ENCODE results near the gene TAF12.
"Not testable (repeated sequence)": the region's sequence is repeated elsewhere in the genome, so short reads cannot be mapped to it uniquely, and the experiment has no call there.

TAF12 gene

DNA sequence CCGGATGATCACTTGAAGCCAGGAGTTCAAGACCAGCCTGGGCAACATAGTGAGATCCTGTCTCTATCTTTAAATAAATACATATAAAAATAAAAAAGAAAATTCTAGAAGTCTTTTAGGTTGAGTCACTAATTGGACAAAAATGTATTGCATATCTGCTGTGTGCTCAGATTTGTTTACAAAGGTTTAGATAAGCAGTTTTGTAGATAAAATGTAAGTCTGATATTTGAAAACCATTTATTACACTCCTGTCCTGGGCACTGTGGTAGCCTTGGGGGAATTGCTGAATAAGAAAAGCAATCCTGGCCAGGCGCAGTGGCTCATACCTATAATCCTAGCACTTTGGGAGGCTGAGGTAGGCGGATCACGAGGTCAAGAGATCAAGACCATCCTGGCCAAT lies 37.3 kb upstream of the TAF12 start:
- H2BK12ac ChIP-seq (ENCODE audit: low read length in 2 of 2) = no peak overlapping the region
- no peak overlapping the region for H2BK120ac ChIP-seq (ENCODE audit: low read depth, low read length)
- H3K9me3 ChIP-seq (ENCODE audit: control insufficient read depth, low read length) = no peaks in the 10 kb centered on the region
- no peak overlapping the region for H2BK5ac ChIP-seq (ENCODE audit: low read depth, low read length, poor library complexity, severe bottlenecking)
- H3K27ac ChIP-seq (ENCODE audit: low read length, poor library complexity, severe bottlenecking) = no peak overlapping the region
- H2BK15ac ChIP-seq (ENCODE audit: low read depth, poor library complexity, severe bottlenecking) = no peak overlapping the region
- no peak overlapping the region for H3K4me3 ChIP-seq (ENCODE audit: insufficient read depth in 1 of 2, low read depth in 1 of 2, low read length in 2 of 2)
- no peak overlapping the region for H3K18ac ChIP-seq (ENCODE audit: low read depth in 1 of 2, low read length in 2 of 2)
- no peak overlapping the region for H3K9ac ChIP-seq (ENCODE audit: low read length)
- no peak overlapping the region for H3K4me2 ChIP-seq (ENCODE audit: low read length, poor library complexity, severe bottlenecking)
- peaks cover 2% of the 10 kb centered on the region for H3K4me1 ChIP-seq (ENCODE audit: control insufficient read depth, insufficient read depth, low read depth, low read length)
- H3K36me3 ChIP-seq (ENCODE audit: control insufficient read depth in 1 of 2, insufficient read depth in 2 of 2, low read depth in 1 of 2, low read length in 2 of 2) = peaks cover 0 to 25% of the 10 kb centered on the region in 2 experiments
- H3K79me1 ChIP-seq (replicated peaks; ENCODE audit: low read length, poor library complexity, severe bottlenecking) = peaks cover 26% of the 10 kb centered on the region
- 96% methylated on average over 3 of the region's 4 CpGs for WGBS
- no peak for DNase-seq
- H3K4ac ChIP-seq (ENCODE audit: low read depth in 1 of 2, low read length in 2 of 2) = no peak overlapping the region
- no peaks in the 10 kb centered on the region for H3K27me3 ChIP-seq (ENCODE audit: control insufficient read depth in 1 of 2, insufficient read depth in 1 of 2, low read length in 2 of 2)
- H2AK5ac ChIP-seq (ENCODE audit: low read length, severe bottlenecking) = no peak overlapping the region
- no peak overlapping the region for H3K14ac ChIP-seq (ENCODE audit: low read length in 2 of 2)
- no peak overlapping the region for H2AFZ ChIP-seq (ENCODE audit: low read depth, low read length)
- H4K91ac ChIP-seq (ENCODE audit: low read length) = no peak overlapping the region
- H3K23ac ChIP-seq (ENCODE audit: low read length in 2 of 2) = no peak overlapping the region
- H4K8ac ChIP-seq (ENCODE audit: low read length) = no peak overlapping the region

DNA sequence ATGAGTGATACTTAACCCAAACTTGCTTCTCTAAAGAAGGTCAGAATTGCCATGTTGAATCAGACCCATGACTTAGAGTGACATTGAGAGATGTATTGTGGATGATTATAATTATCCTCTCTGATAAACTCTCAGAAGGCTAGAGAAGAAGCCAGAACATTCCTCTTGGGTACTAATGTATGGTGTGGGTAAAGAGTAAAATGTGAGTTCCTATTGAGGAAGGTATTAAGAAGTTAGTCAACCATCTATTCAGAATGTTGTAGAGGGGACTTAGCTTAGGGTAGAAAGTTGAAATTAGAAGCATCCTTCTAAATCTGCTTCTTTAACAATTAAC lies 33.0 kb upstream of the TAF12 start:
- Histone ChIP-seq H2AK5ac (ENCODE audit: low read length, severe bottlenecking) (no peak overlapping the region), H3K27me3 (ENCODE audit: control insufficient read depth in 1 of 2, insufficient read depth in 1 of 2, low read length in 2 of 2) (no peaks in the 10 kb centered on the region), H3K9ac (ENCODE audit: low read length) (peak overlapping the region; percentile 9), H2AFZ (ENCODE audit: low read depth, low read length) (no peak overlapping the region), H3K23ac (ENCODE audit: low read length in 2 of 2) (no peak overlapping the region), H2BK12ac (ENCODE audit: low read length in 2 of 2) (no peak overlapping the region), H3K27ac (ENCODE audit: low read length, poor library complexity, severe bottlenecking) (no peak overlapping the region), H3K4me2 (ENCODE audit: low read length, poor library complexity, severe bottlenecking) (no peak overlapping the region), H3K18ac (ENCODE audit: low read depth in 1 of 2, low read length in 2 of 2) (no peak overlapping the region), H3K4me3 (ENCODE audit: insufficient read depth in 1 of 2, low read depth in 1 of 2, low read length in 2 of 2) (peak overlapping the region in 1 of 2 experiments; percentile 15), H3K4me1 (ENCODE audit: control insufficient read depth, insufficient read depth, low read depth, low read length) (peaks cover 4% of the 10 kb centered on the region), H2BK15ac (ENCODE audit: low read depth, poor library complexity, severe bottlenecking) (no peak overlapping the region), H4K91ac (ENCODE audit: low read length) (no peak overlapping the region), H3K4ac (ENCODE audit: low read depth in 1 of 2, low read length in 2 of 2) (no peak overlapping the region), H3K79me1 (replicated peaks; ENCODE audit: low read length, poor library complexity, severe bottlenecking) (peaks cover 18% of the 10 kb centered on the region), H2BK5ac (ENCODE audit: low read depth, low read length, poor library complexity, severe bottlenecking) (no peak overlapping the region), H3K36me3 (ENCODE audit: control insufficient read depth in 1 of 2, insufficient read depth in 2 of 2, low read depth in 1 of 2, low read length in 2 of 2) (peaks cover 0 to under 1% of the 10 kb centered on the region in 2 experiments), H3K9me3 (ENCODE audit: control insufficient read depth, low read length) (no peaks in the 10 kb centered on the region), H4K8ac (ENCODE audit: low read length) (no peak overlapping the region), H3K14ac (ENCODE audit: low read length in 2 of 2) (no peak overlapping the region), H2BK120ac (ENCODE audit: low read depth, low read length) (no peak overlapping the region)
- no peak for DNase-seq

- not testable (repeated sequence) for H4K91ac ChIP-seq (ENCODE audit: low read length); H2BK12ac ChIP-seq (ENCODE audit: low read length in 2 of 2); H3K23ac ChIP-seq (ENCODE audit: low read length in 2 of 2); H2BK5ac ChIP-seq (ENCODE audit: low read depth, low read length, poor library complexity, severe bottlenecking); H3K9ac ChIP-seq (ENCODE audit: low read length); H3K36me3 ChIP-seq (ENCODE audit: control insufficient read depth in 1 of 2, insufficient read depth in 2 of 2, low read depth in 1 of 2, low read length in 2 of 2); H3K27me3 ChIP-seq (ENCODE audit: control insufficient read depth in 1 of 2, insufficient read depth in 1 of 2, low read length in 2 of 2); H3K14ac ChIP-seq (ENCODE audit: low read length in 2 of 2); H3K4me3 ChIP-seq (ENCODE audit: insufficient read depth in 1 of 2, low read depth in 1 of 2, low read length in 2 of 2); H3K27ac ChIP-seq (ENCODE audit: low read length, poor library complexity, severe bottlenecking); H4K8ac ChIP-seq (ENCODE audit: low read length); DNase-seq; H3K4ac ChIP-seq (ENCODE audit: low read depth in 1 of 2, low read length in 2 of 2); H2AK5ac ChIP-seq (ENCODE audit: low read length, severe bottlenecking); H2BK15ac ChIP-seq (ENCODE audit: low read depth, poor library complexity, severe bottlenecking); H2AFZ ChIP-seq (ENCODE audit: low read depth, low read length); H2BK120ac ChIP-seq (ENCODE audit: low read depth, low read length); H3K4me1 ChIP-seq (ENCODE audit: control insufficient read depth, insufficient read depth, low read depth, low read length); H3K18ac ChIP-seq (ENCODE audit: low read depth in 1 of 2, low read length in 2 of 2); H3K9me3 ChIP-seq (ENCODE audit: control insufficient read depth, low read length); H3K4me2 ChIP-seq (ENCODE audit: low read length, poor library complexity, severe bottlenecking)
- peaks cover 10% of the 10 kb centered on the region for H3K79me1 ChIP-seq (replicated peaks; ENCODE audit: low read length, poor library complexity, severe bottlenecking)
- WGBS = 99% methylated on average over 13 of the region's 15 CpGs
Observed at GRCh38 chr1:28672971-28673370, 30.1 kb upstream of the TAF12 start.

DNA sequence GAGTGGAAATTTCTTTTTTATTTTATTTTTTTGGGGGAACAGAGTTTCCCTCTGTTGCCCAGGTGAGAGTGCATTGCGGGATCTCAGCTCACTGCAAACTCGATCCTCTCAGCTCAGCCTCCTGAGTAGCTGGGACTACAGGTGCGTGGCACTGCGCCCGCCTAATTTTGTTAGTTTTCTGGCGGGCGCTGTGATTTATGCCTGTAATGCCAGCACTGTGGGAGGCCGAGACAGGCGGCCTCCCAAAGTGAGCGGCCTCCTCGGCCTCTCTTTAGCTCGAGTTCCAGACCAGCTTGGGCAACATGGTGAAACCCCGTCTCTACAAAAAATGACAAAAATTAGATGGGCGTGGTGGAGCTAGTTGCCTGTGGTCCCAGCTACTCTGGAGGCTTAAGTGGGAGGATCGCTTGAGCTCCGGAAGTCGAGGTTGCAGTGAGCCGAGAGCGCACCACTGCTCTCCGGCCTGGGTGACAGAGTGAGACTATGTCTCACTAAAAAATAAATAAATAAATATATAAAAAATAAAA lies 28.4 kb upstream of the TAF12 start:
- no peak for DNase-seq
- Histone ChIP-seq H2AFZ (ENCODE audit: low read depth, low read length) (no peak overlapping the region), H3K4ac (ENCODE audit: low read depth in 1 of 2, low read length in 2 of 2) (no peak overlapping the region), H2BK120ac (ENCODE audit: low read depth, low read length) (no peak overlapping the region), H3K36me3 (ENCODE audit: control insufficient read depth in 1 of 2, insufficient read depth in 2 of 2, low read depth in 1 of 2, low read length in 2 of 2) (no peaks in the 10 kb centered on the region), H4K91ac (ENCODE audit: low read length) (no peak overlapping the region), H4K8ac (ENCODE audit: low read length) (no peak overlapping the region), H3K9ac (ENCODE audit: low read length) (no peak overlapping the region), H3K23ac (ENCODE audit: low read length in 2 of 2) (no peak overlapping the region), H3K4me3 (ENCODE audit: insufficient read depth in 1 of 2, low read depth in 1 of 2, low read length in 2 of 2) (no peak overlapping the region), H3K79me1 (replicated peaks; ENCODE audit: low read length, poor library complexity, severe bottlenecking) (peaks cover 8% of the 10 kb centered on the region), H2BK12ac (ENCODE audit: low read length in 2 of 2) (peak overlapping the region in 1 of 2 experiments; percentile 6), H3K27me3 (ENCODE audit: control insufficient read depth in 1 of 2, insufficient read depth in 1 of 2, low read length in 2 of 2) (no peaks in the 10 kb centered on the region), H3K4me2 (ENCODE audit: low read length, poor library complexity, severe bottlenecking) (no peak overlapping the region), H2BK15ac (ENCODE audit: low read depth, poor library complexity, severe bottlenecking) (no peak overlapping the region), H3K27ac (ENCODE audit: low read length, poor library complexity, severe bottlenecking) (no peak overlapping the region), H3K9me3 (ENCODE audit: control insufficient read depth, low read length) (no peaks in the 10 kb centered on the region), H3K14ac (ENCODE audit: low read length in 2 of 2) (no peak overlapping the region), H2AK5ac (ENCODE audit: low read length, severe bottlenecking) (no peak overlapping the region), H3K18ac (ENCODE audit: low read depth in 1 of 2, low read length in 2 of 2) (no peak overlapping the region), H2BK5ac (ENCODE audit: low read depth, low read length, poor library complexity, severe bottlenecking) (no peak overlapping the region), H3K4me1 (ENCODE audit: control insufficient read depth, insufficient read depth, low read depth, low read length) (peaks cover 8% of the 10 kb centered on the region)
- WGBS = 98% methylated on average over 16 of the region's 20 CpGs
